Heart right ventricle (tissue), 16 donors: ENCODE data around the gene TERB1. TPM values are rescaled to one million over a fixed set of nuclear protein-coding genes. Genes with fewer than 3 reads are reported as not detected.
A peak's percentile ranks its signal among the peaks of the same experiment; 100 is the strongest.

ENCODE experiments used
- ATAC-seq, 8 donors: fragments of 200-7000 bp; cut with Tn5 transposase; one replicate each; pipeline ENCODE4 v1.9.1; 2020; ENCODE audit warnings: mild to moderate bottlenecking in 8 of 8, moderate library complexity in 8 of 8, moderate number of reproducible peaks in 1 of 8
- DNase-seq, 2 donors: peaks; one replicate each; pipeline ENCODE4 v3.0.0-alpha.2; 2020
- H3K27ac ChIP-seq, 10 donors: fragments of 200-600 bp; sonication (generic) in 2 of 10; one replicate each; pipeline versions ENCODE4 v1.5.0 to v1.8.0; 2020 to 2022; ENCODE audit warnings: mild to moderate bottlenecking in 3 of 10
- H3K27me3 ChIP-seq, 7 donors: fragments of 200-600 bp; one replicate each; pipeline ENCODE4 v1.8.0; 2021 to 2022; ENCODE audit warnings: mild to moderate bottlenecking in 2 of 7
- H3K36me3 ChIP-seq, 9 donors: fragments of 200-600 bp; sonication (generic) in 1 of 9; one replicate each; pipeline versions ENCODE4 v1.5.0 to v1.8.0; 2020 to 2022; ENCODE audit warnings: mild to moderate bottlenecking in 2 of 9
- H3K4me1 ChIP-seq, 9 donors: fragments of 200-600 bp; sonication (generic) in 1 of 9; one replicate each; pipeline versions ENCODE4 v1.5.0 to v1.8.0; 2020 to 2022; ENCODE audit warnings: mild to moderate bottlenecking in 4 of 9
- H3K4me3 ChIP-seq, 10 donors: fragments of 200-600 bp; sonication (generic) in 2 of 10; one replicate each; pipeline versions ENCODE4 v1.5.0 to v1.8.0; 2020 to 2022; ENCODE audit warnings: mild to moderate bottlenecking in 7 of 10, moderate library complexity in 2 of 10
- H3K9me3 ChIP-seq, 11 donors: fragments of 200-600 bp in 10 of 11; sonication (generic) in 2 of 11; one replicate each; pipeline versions ENCODE4 v1.5.0 to v1.8.0; 2013 to 2022; ENCODE audit warnings: mild to moderate bottlenecking in 2 of 11, control low read depth in 1 of 11, moderate library complexity in 1 of 11
- WGBS, 2 donors: extraction: QIAGEN DNeasy Blood & Tissue Kit; methylation state at CpG; one replicate each; pipeline ENCODE4 v1.1.7; 2013; ENCODE audit warnings: inconsistent platforms in 1 of 2; 5-methylcytosine and 5-hydroxymethylcytosine counted together
- intact Hi-C, 10 donors: fragments of 100-400 bp; cut with DNase I; formaldehyde crosslinking; loops; one replicate each; pipeline versions ENCODE4 v1.11.1 to v1.14.2; 2022
- polyA plus RNA-seq, 2 donors: library from polyadenylated mRNA; stranded (reverse); fragments of 200-250 nt; gene quantifications; one replicate each; pipeline ENCODE4 v1.2.3, GENCODE V29; 2013
- total RNA-seq, 10 donors: library from RNA; stranded (reverse); fragmentation: NEBNext Ultra II Directional in 3 of 10; extraction: Animal tissue kit (Norgen Biotek cat#: 25700) in 3 of 10; gene quantifications; one replicate each; pipeline versions ENCODE4 v1.2.1 to v1.2.4, GENCODE V29; 2021 to 2023
- TF ChIP-seq, protein P1 (sequence below), 9 donors: fragments of 200-600 bp; sonication (generic) in 2 of 9; IDR thresholded peaks; one replicate each; pipeline versions ENCODE4 v1.5.0 to v1.8.0; 2021 to 2022; ENCODE audit warnings: antibody characterized with exemption in 9 of 9, mild to moderate bottlenecking in 5 of 9, moderate library complexity in 1 of 9
- donor health status: Arrhythmogenic right ventricular cardiomyopathy.
- donor health status: ischemic (EF 13 %, LVEDD 7.1; RV severe dilation, severe dysfunction).
- donor health status: healthy with polysubstance abuse.
- donor health status: DM: no; HTN: yes; CAD: no.
- donor health status: DM: no; HTN: no; CAD: no.
- donor health status: ischemic (EF 25% LVEDD 6.9; RV normal size, moderate dysfunction).
- donor health status: ischemic (EF 25% LVEDD 5.7; RV mildly dilated, moderate dysfunction).
- donor health status: healthy.
- donor health status: DM: yes; HTN: yes; CAD: no.
- donor health status: Ischemic cardiomyopathy.
- donor health status: ischemic (EF 35%, LVEDD 5.7; RV mildly dilated, moderate dysfunction).
- donor health status: nonischemic (EF 11% LVEDD 7.7; RV severe dilation, severe dysfunction).
- donor health status: DM: yes; HTN: yes; CAD: no.
- donor health status: PGD.
- donor health status: ischemic (EF 29% LVEDD 5.4; RV normal size, mild dysfunction).
- donor health status: nonischemic (EF 23%, LVEDD 6.1; RV moderate dilation, normal function).

The TERB1 gene
- total and polyA plus RNA-seq, 12 donors, result 0.12 TPM; not detected in 11

- 39 to 63% methylated on average over 2 of the region's 2 CpGs for WGBS, 2 donors
- ATAC-seq (peak in 7 of 8 donors; percentile 27 to 87 (median 71)), DNase-seq (peak in 1 of 2 donors; percentile 26)
- intact Hi-C loops, result loop anchor here in 1 of 10 donors (5.0 kb wide), 1 partner anchor 133 kb away; no protein-coding TSS in a partner anchor
- Histone ChIP-seq H3K4me3 (peak overlapping the region in 1 of 10 donors; percentile 7), H3K27ac (peak overlapping the region; percentile 70 to 93 (median 83)), H3K27me3 (no peaks in the 10 kb centered on the region), H3K36me3 (peaks cover 0 to 96% (median 28%) of the 10 kb centered on the region in 9 donors), H3K9me3 (no peaks in the 10 kb centered on the region), H3K4me1 (peaks cover 27 to 67% (median 44%) of the 10 kb centered on the region in 9 donors)
- TF ChIP-seq, protein P1, sequence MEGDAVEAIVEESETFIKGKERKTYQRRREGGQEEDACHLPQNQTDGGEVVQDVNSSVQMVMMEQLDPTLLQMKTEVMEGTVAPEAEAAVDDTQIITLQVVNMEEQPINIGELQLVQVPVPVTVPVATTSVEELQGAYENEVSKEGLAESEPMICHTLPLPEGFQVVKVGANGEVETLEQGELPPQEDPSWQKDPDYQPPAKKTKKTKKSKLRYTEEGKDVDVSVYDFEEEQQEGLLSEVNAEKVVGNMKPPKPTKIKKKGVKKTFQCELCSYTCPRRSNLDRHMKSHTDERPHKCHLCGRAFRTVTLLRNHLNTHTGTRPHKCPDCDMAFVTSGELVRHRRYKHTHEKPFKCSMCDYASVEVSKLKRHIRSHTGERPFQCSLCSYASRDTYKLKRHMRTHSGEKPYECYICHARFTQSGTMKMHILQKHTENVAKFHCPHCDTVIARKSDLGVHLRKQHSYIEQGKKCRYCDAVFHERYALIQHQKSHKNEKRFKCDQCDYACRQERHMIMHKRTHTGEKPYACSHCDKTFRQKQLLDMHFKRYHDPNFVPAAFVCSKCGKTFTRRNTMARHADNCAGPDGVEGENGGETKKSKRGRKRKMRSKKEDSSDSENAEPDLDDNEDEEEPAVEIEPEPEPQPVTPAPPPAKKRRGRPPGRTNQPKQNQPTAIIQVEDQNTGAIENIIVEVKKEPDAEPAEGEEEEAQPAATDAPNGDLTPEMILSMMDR (IDR thresholded peaks at IDR 0.05), result no peak
Measured at GRCh38 chr16:66740533-66740932, 60.9 kb downstream of the TERB1 start.

DNA sequence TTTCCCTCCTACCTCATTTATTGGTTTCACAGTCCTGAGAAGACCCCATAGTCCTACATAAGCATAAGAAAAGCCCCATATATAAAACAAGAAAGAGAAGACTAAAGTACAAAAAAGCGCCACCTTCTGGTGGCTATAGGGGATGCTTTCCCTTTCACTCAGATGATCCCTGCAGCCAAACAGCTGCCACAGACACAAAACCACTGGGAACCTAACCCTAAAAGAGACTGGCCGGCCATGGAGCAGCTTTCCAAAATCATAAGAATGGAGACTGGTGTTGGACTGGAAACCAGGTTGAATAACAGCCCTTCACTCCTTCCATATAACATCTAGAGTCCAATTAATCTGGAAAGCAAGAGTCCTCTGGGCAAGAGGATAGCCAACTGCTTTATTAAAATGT is 61.4 kb downstream of the TERB1 start:
- Histone ChIP-seq H3K36me3 (peaks cover 0 to 96% (median 33%) of the 10 kb centered on the region in 9 donors), H3K9me3 (no peaks in the 10 kb centered on the region), H3K4me1 (peaks cover 27 to 67% (median 44%) of the 10 kb centered on the region in 9 donors), H3K27me3 (no peaks in the 10 kb centered on the region), H3K4me3 (peak overlapping the region in 1 of 10 donors; percentile 7), H3K27ac (peak overlapping the region; percentile 70 to 93 (median 83))
- TF ChIP-seq, protein P1 (IDR thresholded peaks at IDR 0.05), result peak; percentile 15 to 71 (median 58)
- WGBS, 2 donors, result 48 to 49% methylated on average over 2 of the region's 2 CpGs
- intact Hi-C loops, result loop anchor here in 1 of 10 donors (5.0 kb wide), 1 partner anchor 133 kb away; no protein-coding TSS in a partner anchor
- DNase-seq (no peak), ATAC-seq (peak in 2 of 8 donors; percentile 13 to 21)

- no peak for DNase-seq
- peaks cover 0 to 98% (median 55%) of the 10 kb centered on the region in 9 donors for H3K36me3 ChIP-seq
- H3K4me3 ChIP-seq, result no peak overlapping the region
- no peak for ATAC-seq
- H3K4me1 ChIP-seq, result peaks cover 16 to 33% (median 19%) of the 10 kb centered on the region in 9 donors
- no peak overlapping the region for H3K27ac ChIP-seq
- WGBS, 2 donors, result 89 to 91% methylated on average over 4 of the region's 4 CpGs
- intact Hi-C loops, result no loop called here
- H3K9me3 ChIP-seq, result no peaks in the 10 kb centered on the region
- TF ChIP-seq, protein P1 (IDR thresholded peaks at IDR 0.05), result no peak
- H3K27me3 ChIP-seq, result no peaks in the 10 kb centered on the region
Measured at GRCh38 chr16:66735891-66736290, 65.5 kb downstream of the TERB1 start.

- Histone ChIP-seq H3K36me3 (peaks cover 0 to 100% (median 67%) of the 10 kb centered on the region in 9 donors), H3K27ac (no peak overlapping the region), H3K4me3 (no peak overlapping the region), H3K4me1 (peaks cover 0 to 20% (median 8%) of the 10 kb centered on the region in 9 donors), H3K9me3 (no peaks in the 10 kb centered on the region), H3K27me3 (no peaks in the 10 kb centered on the region)
- ATAC-seq (no peak), DNase-seq (no peak)
- intact Hi-C loops, result loop anchor here in 3 of 10 donors (5.0 kb wide), 2 partner anchors 136 to 141 kb away; no protein-coding TSS in a partner anchor
- TF ChIP-seq, protein P1 (IDR thresholded peaks at IDR 0.05), result no peak
- WGBS, 2 donors, result 84 to 92% methylated on average over 7 of the region's 7 CpGs
Measured at GRCh38 chr16:66731101-66731500, 70.3 kb downstream of the TERB1 start.
